HEK293 (cell line): ENCODE results near the gene DPYSL4.

ENCODE experiments used
- GFI1B ChIP-seq: fragments of 450-650 bp; formaldehyde crosslinking; IDR thresholded peaks from 2 replicates; pipeline ENCODE4 v1.5.1; 2016; ENCODE audit warnings: missing biosample characterization, missing genetic modification characterization
- GLI2 ChIP-seq: fragments of 450-650 bp; formaldehyde crosslinking; IDR thresholded peaks from 2 replicates; pipeline ENCODE4; 2017; ENCODE audit warnings: missing biosample characterization, missing genetic modification characterization, low read depth, borderline replicate concordance
- GLIS1 ChIP-seq: fragments of 450-650 bp; formaldehyde crosslinking; IDR thresholded peaks from 2 replicates; pipeline ENCODE4 v1.5.1; 2016; ENCODE audit warnings: missing biosample characterization, missing genetic modification characterization
- PATZ1 ChIP-seq: fragments of 450-650 bp; formaldehyde crosslinking; IDR thresholded peaks from 2 replicates; pipeline ENCODE4 v1.5.1; 2016; ENCODE audit warnings: missing biosample characterization, missing genetic modification characterization
- RBAK ChIP-seq: fragments of 450-650 bp; formaldehyde crosslinking; IDR thresholded peaks from 2 replicates; pipeline ENCODE4 v1.5.1; 2016; ENCODE audit warnings: missing biosample characterization, missing genetic modification characterization
- SP2 ChIP-seq: fragments of 450-650 bp; formaldehyde crosslinking; IDR thresholded peaks from 2 replicates; pipeline ENCODE4 v1.5.1; 2016; ENCODE audit warnings: missing biosample characterization, missing genetic modification characterization
- SP3 ChIP-seq: fragments of 450-650 bp; formaldehyde crosslinking; IDR thresholded peaks from 2 replicates; pipeline ENCODE4 v1.5.1; 2016; ENCODE audit warnings: missing biosample characterization, missing genetic modification characterization
- SP7 ChIP-seq: fragments of 450-650 bp; formaldehyde crosslinking; IDR thresholded peaks from 2 replicates; pipeline ENCODE4 v1.5.1; 2016; ENCODE audit warnings: missing biosample characterization, missing genetic modification characterization
- YY2 ChIP-seq: fragments of 450-650 bp; formaldehyde crosslinking; IDR thresholded peaks from 2 replicates; pipeline ENCODE4 v1.5.1; 2016; ENCODE audit warnings: missing biosample characterization, missing genetic modification characterization
- ZBTB1 ChIP-seq: fragments of 450-650 bp; formaldehyde crosslinking; IDR thresholded peaks from 2 replicates; pipeline ENCODE4 v1.5.1; 2016; ENCODE audit warnings: missing biosample characterization, missing genetic modification characterization
- ZBTB11 ChIP-seq: fragments of 450-650 bp; formaldehyde crosslinking; conservative IDR thresholded peaks from 2 replicates; pipeline ENCODE4 v1.5.1; 2016; ENCODE audit warnings: low read depth, missing biosample characterization, missing genetic modification characterization
- ZBTB49 ChIP-seq: fragments of 450-650 bp; formaldehyde crosslinking; IDR thresholded peaks from 2 replicates; pipeline ENCODE4 v1.5.1; 2016; ENCODE audit warnings: missing biosample characterization, missing genetic modification characterization, low read depth
- ZBTB7A ChIP-seq: fragments of 450-650 bp; formaldehyde crosslinking; IDR thresholded peaks from 2 replicates; pipeline ENCODE4 v1.5.1; 2016; ENCODE audit warnings: low read depth, missing biosample characterization, missing genetic modification characterization
- ZBTB8A ChIP-seq: fragments of 450-650 bp; formaldehyde crosslinking; IDR thresholded peaks from 2 replicates; pipeline ENCODE4 v1.5.1; 2016; ENCODE audit warnings: missing biosample characterization, missing genetic modification characterization
- ZNF10 ChIP-seq: fragments of 450-650 bp; formaldehyde crosslinking; IDR thresholded peaks from 2 replicates; pipeline ENCODE4 v1.5.1; 2017; ENCODE audit warnings: missing biosample characterization, missing genetic modification characterization
- ZNF140 ChIP-seq: fragments of 450-650 bp; formaldehyde crosslinking; IDR thresholded peaks from 2 replicates; pipeline ENCODE4 v1.5.1; 2016; ENCODE audit warnings: missing biosample characterization, missing genetic modification characterization
- ZNF16 ChIP-seq: fragments of 450-650 bp; formaldehyde crosslinking; IDR thresholded peaks from 2 replicates; pipeline ENCODE4 v1.5.1; 2016; ENCODE audit warnings: low read depth, missing biosample characterization, missing genetic modification characterization
- ZNF169 ChIP-seq: fragments of 450-650 bp; formaldehyde crosslinking; IDR thresholded peaks from 2 replicates; pipeline ENCODE4 v1.5.1; 2016; ENCODE audit warnings: missing biosample characterization, missing genetic modification characterization
- ZNF341 ChIP-seq: fragments of 450-650 bp; formaldehyde crosslinking; IDR thresholded peaks from 2 replicates; pipeline ENCODE4; 2016; ENCODE audit warnings: low read depth, missing biosample characterization, missing genetic modification characterization
- ZNF37A ChIP-seq: fragments of 450-650 bp; IDR thresholded peaks from 2 replicates; pipeline ENCODE4 v1.5.1; 2018; ENCODE audit warnings: missing biosample characterization, missing genetic modification characterization
- ZNF416 ChIP-seq: fragments of 450-650 bp; formaldehyde crosslinking; IDR thresholded peaks from 2 replicates; pipeline ENCODE4 v1.5.1; 2016; ENCODE audit warnings: missing biosample characterization, missing genetic modification characterization
- ZNF423 ChIP-seq: fragments of 450-650 bp; formaldehyde crosslinking; IDR thresholded peaks from 2 replicates; pipeline ENCODE4 v1.5.1; 2016; ENCODE audit warnings: missing biosample characterization, missing genetic modification characterization
- ZNF433 ChIP-seq: fragments of 450-650 bp; formaldehyde crosslinking; IDR thresholded peaks from 2 replicates; pipeline ENCODE4 v1.5.1; 2016; ENCODE audit warnings: missing biosample characterization, missing genetic modification characterization, low read depth
- ZNF513 ChIP-seq: fragments of 450-650 bp; IDR thresholded peaks from 2 replicates; pipeline ENCODE4 v1.5.1; 2018; ENCODE audit warnings: missing biosample characterization, missing genetic modification characterization
- ZNF621 ChIP-seq: fragments of 450-650 bp; formaldehyde crosslinking; IDR thresholded peaks from 2 replicates; pipeline ENCODE4 v1.5.1; 2017; ENCODE audit warnings: missing biosample characterization, missing genetic modification characterization
- ZNF626 ChIP-seq: fragments of 450-650 bp; sonication (Bioruptor Pico); formaldehyde crosslinking; IDR thresholded peaks from 2 replicates; pipeline ENCODE4 v1.5.1; 2018; ENCODE audit warnings: missing biosample characterization, missing genetic modification characterization, inconsistent platforms
- ZNF707 ChIP-seq: fragments of 450-650 bp; formaldehyde crosslinking; IDR thresholded peaks from 2 replicates; pipeline ENCODE4 v1.5.1; 2016; ENCODE audit warnings: missing biosample characterization, missing genetic modification characterization
- ZNF76 ChIP-seq: fragments of 450-650 bp; formaldehyde crosslinking; IDR thresholded peaks from 2 replicates; pipeline ENCODE4; 2016; ENCODE audit warnings: low read depth, missing biosample characterization, missing genetic modification characterization, borderline replicate concordance
- ZNF777 ChIP-seq: fragments of 450-650 bp; formaldehyde crosslinking; IDR thresholded peaks from 2 replicates; pipeline ENCODE4 v1.5.1; 2017; ENCODE audit warnings: missing biosample characterization, missing genetic modification characterization, borderline replicate concordance
- ZSCAN16 ChIP-seq: fragments of 450-650 bp; formaldehyde crosslinking; IDR thresholded peaks from 2 replicates; pipeline ENCODE4 v1.5.1; 2016; ENCODE audit warnings: missing biosample characterization, missing genetic modification characterization

The DPYSL4 gene

GRCh38 chr10:132185601-132186487 is 904 bp upstream of the DPYSL4 start (continued):
- TF ChIP-seq ZBTB11 (tag by site-specific recombination) (no peak), ZBTB1 (tag by site-specific recombination) (no peak), ZNF341 (tag by site-specific recombination) (no peak), ZNF707 (tag by site-specific recombination) (no peak), ZNF76 (no peak), ZBTB49 (tag by site-specific recombination) (no peak), ZBTB8A (tag by site-specific recombination) (peak; percentile 47), SP2 (tag by site-specific recombination) (peak; percentile 45), YY2 (tag by site-specific recombination) (no peak), ZNF513 (tag by site-specific recombination) (no peak), ZNF37A (tag by site-specific recombination) (no peak), ZNF10 (no peak), ZNF169 (no peak), GLIS1 (tag by site-specific recombination) (peak; percentile 44; the same call in 1 of the 2 replicates), ZNF140 (tag by site-specific recombination) (no peak), ZNF621 (no peak), ZNF423 (0 out of 2 replicates have a peak, but pooled peaks have one; percentile 22), ZNF16 (tag by site-specific recombination) (no peak), ZNF626 (tag by site-specific recombination) (no peak), GFI1B (tag by site-specific recombination) (no peak), SP7 (tag by site-specific recombination) (no peak), ZSCAN16 (tag by site-specific recombination) (no peak), ZNF777 (tag by site-specific recombination) (no peak), ZNF416 (tag by site-specific recombination) (no peak), GLI2 (tag by site-specific recombination) (no peak), ZBTB7A (tag by site-specific recombination) (no peak), ZNF433 (no peak), RBAK (tag by site-specific recombination) (no peak), SP3 (tag by site-specific recombination) (peak; percentile 66), PATZ1 (tag by site-specific recombination) (0 out of 2 replicates have a peak, but pooled peaks have one; percentile 10)
